NCI-H146 treated with DMSO at 0.1 percent for 48 hours (cell line): ENCODE results near the gene NAB2.

ENCODE experiments used
- DNase-seq: peaks from one replicate; lab custom pipeline; 2025; ENCODE audit not compliant: unreplicated experiment; lab: John Stamatoyannopoulos, UW

NAB2 gene

GRCh38 chr12:57093415-57094207, 4.7 kb downstream of the NAB2 start:
- no peak for DNase-seq

DNA sequence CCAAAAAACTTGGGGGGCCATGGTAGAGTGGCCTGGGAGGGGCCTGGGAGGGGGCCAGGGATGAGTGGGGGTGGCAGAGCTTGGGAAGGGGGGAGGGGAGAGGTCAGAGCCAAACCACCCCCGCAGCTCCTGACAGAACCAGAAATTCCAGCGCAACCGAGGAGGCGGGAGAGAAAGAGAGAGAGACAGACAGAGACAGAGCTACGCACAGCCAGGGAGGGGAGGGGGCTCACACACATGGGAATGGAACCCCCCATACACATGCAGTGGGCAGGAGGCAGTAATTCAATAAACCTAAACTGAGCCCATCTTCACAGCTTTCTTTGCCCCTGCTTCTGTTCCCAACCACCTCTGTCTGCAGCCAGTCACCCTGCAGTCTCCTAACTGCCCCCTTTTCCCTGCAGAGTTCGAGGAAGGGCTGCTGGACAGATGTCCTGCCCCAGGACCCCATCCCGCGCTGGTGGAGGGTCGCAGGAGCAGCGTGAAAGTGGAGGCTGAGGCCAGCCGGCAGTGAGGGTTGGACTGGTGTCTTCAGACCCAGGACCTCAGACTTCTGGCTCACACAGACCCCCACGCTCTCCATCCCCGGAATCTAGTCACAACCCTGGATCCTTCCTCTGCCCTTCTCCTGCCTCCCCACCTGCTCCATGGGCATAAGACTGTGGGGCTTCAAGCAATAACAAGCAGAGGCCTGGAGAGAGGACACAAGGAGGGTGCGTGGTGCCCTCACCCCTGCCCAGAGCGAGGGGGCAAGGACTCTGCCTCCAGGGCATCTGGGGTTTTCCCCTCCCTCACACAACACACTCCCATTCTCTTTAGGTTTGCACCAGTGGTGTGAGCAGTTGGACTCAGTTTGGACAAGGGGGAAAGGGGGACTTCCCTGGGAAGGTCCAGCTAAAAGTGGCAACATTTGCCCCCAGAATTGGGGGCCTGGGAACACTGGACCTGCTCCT, 5.6 kb downstream of the NAB2 start:
- no peak for DNase-seq

GRCh38 chr12:57095440-57095839, 6.5 kb downstream of the NAB2 start:
- DNase-seq: no peak

DNA sequence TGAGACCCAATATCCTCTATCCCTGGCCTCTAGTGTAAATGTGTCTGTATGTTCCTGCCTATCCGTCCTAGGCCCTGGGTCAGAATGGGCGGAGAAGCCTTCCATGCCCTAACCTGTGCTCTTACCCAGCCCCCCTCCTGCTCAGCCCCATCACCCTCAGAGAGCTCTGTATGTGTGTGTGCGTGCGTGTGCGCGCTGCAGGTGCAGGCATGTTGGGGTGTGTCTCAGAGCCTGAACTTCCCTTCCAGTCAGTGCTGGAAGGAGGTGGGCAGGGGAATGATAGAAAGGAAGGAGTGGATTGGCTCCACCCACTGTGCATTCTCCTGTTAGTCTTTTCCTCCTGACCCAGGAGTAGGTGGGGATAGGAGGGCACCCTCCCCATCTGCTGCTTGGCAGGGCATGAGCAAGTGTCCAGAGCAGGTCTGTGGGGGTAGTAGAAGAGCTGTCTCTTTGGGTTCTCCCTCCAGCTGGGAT, 7.2 kb downstream of the NAB2 start:
- DNase-seq: no peak

GRCh38 chr12:57096748-57097553, 8.0 kb downstream of the NAB2 start:
- DNase-seq: no peak

GRCh38 chr12:57097554-57097835, 8.6 kb downstream of the NAB2 start:
- no peak for DNase-seq

GRCh38 chr12:57098546-57098945, 9.6 kb downstream of the NAB2 start:
- no peak for DNase-seq

- no peak for DNase-seq
Observed at GRCh38 chr12:57099047-57099714, 10.3 kb downstream of the NAB2 start.

GRCh38 chr12:57099766-57100165, 10.9 kb downstream of the NAB2 start:
- no peak for DNase-seq

GRCh38 chr12:57101892-57102695, 13.2 kb downstream of the NAB2 start:
- DNase-seq: no peak

DNA sequence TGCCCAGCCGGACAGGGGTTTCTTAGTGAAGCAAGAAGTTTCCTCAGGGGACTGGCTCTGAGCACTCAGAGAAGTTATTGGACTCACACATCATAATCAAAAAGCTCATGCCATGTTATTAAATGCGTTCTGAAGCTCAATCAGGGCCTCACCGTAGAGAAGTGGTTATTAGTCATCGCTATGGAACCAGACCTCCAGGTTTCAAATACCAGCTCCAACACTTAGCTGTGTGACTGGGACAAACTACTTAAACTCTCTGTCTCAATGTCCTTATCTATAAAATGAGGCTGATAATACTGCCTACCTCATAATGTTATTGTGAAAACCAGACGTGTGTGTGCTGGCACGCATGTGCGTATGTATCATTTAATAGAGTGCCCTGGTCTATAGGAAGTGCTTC, 14.9 kb downstream of the NAB2 start:
- no peak for DNase-seq

- no peak for DNase-seq
Observed at GRCh38 chr12:57104292-57104910, 15.5 kb downstream of the NAB2 start.

DNA sequence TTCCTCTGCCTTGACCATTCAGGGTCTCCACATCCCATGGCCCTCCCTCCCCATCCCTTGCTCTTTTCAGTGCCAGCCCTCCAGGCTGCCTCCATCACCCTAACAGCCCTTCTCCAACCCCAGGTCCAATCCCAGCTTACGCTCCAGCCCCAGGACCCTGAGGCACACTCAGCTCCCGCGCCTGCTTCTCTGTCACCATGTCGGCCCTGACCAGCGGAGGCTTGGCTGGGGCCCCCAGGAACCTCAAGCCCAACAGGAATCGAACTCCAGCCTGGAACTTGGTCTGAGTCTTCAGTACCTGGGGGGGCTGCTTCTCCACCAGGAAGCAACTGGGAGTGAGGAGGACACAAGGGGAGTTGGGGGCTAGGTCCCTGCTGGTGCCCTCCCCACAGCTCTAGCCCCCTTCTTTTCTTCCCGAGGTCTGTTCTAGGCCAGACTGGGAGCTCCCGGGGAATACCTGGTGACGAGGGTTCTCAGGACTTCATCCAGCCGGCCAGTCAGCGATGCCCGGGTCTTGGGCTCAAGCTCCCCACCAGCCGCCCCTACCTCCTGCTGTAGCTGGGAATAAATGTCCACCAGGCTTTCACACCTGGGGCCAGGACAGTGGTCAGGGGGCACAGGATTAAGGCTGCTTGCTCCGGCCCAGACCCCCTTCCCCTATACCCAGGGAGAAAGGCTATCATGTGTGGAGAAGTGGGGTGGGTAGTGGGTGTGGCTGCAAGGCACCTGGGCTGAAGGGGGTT, 16.3 kb downstream of the NAB2 start:
- DNase-seq: no peak

DNA sequence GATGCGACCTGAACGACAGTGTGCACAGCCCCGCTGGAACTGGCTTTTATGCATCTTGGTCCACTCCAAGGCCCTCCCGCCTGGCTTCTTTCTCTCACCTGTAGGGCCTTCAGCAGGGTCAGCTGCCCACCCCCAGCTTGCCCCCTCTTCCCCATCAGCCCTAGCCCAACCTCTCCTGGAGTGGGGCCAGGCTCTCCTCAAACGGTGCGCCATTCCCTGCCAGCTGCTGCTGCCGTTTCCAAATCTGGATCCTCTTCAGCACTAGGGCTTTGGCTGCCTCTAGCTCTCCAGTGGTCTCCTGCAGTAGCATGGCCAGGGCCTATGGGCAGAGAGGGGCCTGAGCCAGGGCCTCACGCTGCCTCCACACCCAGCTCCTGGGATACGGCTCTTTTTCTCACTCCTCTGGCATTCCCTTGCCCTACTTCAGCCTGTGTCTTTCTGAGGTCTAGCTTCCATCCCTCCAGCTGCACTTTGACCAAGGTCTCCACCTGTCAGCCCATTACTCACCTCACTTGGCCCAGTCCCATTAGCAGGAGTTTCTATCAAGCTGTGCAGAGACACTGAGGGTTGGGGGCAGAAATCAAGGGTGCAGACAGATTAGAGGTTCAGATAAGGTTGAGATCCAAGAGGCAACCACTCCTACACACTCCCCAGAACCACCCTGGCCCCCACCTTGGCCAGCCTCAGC, 17.3 kb downstream of the NAB2 start:
- DNase-seq: no peak

GRCh38 chr12:57107456-57108155, 18.7 kb downstream of the NAB2 start:
- DNase-seq: no peak

DNA sequence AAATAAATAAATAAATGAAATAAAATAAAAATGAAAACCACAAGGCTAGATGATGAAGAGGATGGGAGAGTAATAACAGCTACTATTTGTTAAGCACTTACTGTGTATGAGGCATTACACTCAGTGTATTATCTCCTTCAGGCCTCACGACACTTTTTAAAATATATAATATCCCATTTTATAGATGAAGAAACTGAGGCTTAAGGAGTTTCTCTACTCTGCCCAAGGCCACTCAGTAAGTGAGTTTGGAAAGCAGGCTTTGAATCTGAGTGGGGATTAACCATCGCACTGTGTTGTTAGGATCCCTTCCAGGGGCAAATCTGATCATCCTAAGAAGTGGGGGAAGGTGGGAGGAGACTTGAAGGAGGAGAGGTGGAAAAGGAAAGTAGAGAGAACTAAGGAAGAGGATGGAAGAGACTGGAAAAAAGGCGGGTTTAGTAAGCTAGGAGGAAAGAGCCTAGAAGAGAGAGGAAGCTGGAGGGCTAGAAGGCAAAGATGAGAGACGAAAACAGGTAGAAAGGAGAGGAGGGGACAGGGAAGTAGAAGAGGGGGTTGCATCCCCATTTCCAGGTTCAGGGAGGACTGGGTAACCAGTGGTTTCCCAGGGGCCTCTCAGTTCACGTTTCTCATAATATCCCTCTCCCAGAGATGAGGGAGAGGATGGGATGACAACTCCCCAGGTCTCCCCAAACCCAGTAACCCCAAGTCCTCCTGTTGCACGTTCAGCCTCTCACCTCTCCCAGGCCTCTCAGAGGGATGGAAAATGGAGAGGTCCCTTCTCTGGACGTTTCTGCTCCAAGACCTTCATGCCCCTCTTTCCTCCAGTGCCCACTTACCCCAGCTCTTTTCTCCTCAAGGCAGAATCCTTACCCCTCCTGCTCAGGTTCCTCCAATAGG, 20.5 kb downstream of the NAB2 start:
- no peak for DNase-seq
